HFFc6 (cell line): ENCODE data around the gene ANKRD18A. TPM values are rescaled to one million over a fixed set of nuclear protein-coding genes. Genes with fewer than 3 reads are reported as not detected.
A peak's percentile ranks its signal among the peaks of the same experiment; 100 is the strongest.

Experiments used
- DNase-seq: peaks from one replicate; pipeline ENCODE4 v3.0.0-alpha.2; 2018
- H3K27ac Mint-ChIP-seq: 2 replicates; pipeline ENCODE4 v1.8.0; 2020; ENCODE audit warnings: mild to moderate bottlenecking, mixed read lengths
- H3K27me3 Mint-ChIP-seq: 2 replicates; pipeline ENCODE4 v1.8.0; 2021; ENCODE audit warnings: mild to moderate bottlenecking, moderate library complexity, mixed read lengths; ENCODE audit not compliant: insufficient read depth
- H3K36me3 Mint-ChIP-seq: 2 replicates; pipeline ENCODE4 v1.8.0; 2021; ENCODE audit warnings: low read depth, mixed read lengths
- H3K4me1 Mint-ChIP-seq: 2 replicates; pipeline ENCODE4 v1.8.0; 2020; ENCODE audit warnings: low read depth, mixed read lengths
- H3K4me3 Mint-ChIP-seq: 2 replicates; pipeline ENCODE4 v1.8.0; 2020; ENCODE audit warnings: mild to moderate bottlenecking, moderate library complexity, mixed read lengths
- H3K9me3 Mint-ChIP-seq: 2 replicates; pipeline ENCODE4 v1.8.0; 2020; ENCODE audit warnings: mild to moderate bottlenecking, mixed read lengths
- long read RNA-seq: library from polyadenylated mRNA; unstranded; transcript quantifications from one replicate; pipeline ENCODE4 v2.0.0, GENCODE V29; 2019
- total RNA-seq, 6 experiments: library from RNA; stranded (reverse); fragmentation: NEBNext Ultra II Directional; extraction: Animal tissue kit (Norgen Biotek cat#: 25700); gene quantifications; 2 replicates in 1 of 6; 3 replicates in 5 of 6; pipeline ENCODE4 v1.2.3, GENCODE V29; 2021
- TF ChIP-seq, protein P1 (sequence below): fragments of 200-600 bp; sonication (generic); IDR thresholded peaks from 2 replicates; pipeline ENCODE4 v1.5.0; 2021; ENCODE audit warnings: antibody characterized with exemption, mild to moderate bottlenecking

Gene ANKRD18A
- total RNA-seq, result 1 to 10 TPM in 2 of 6 experiments, not detected in 4; 1.7 to 2.9 TPM
- long read RNA-seq, result 0 reads

DNA sequence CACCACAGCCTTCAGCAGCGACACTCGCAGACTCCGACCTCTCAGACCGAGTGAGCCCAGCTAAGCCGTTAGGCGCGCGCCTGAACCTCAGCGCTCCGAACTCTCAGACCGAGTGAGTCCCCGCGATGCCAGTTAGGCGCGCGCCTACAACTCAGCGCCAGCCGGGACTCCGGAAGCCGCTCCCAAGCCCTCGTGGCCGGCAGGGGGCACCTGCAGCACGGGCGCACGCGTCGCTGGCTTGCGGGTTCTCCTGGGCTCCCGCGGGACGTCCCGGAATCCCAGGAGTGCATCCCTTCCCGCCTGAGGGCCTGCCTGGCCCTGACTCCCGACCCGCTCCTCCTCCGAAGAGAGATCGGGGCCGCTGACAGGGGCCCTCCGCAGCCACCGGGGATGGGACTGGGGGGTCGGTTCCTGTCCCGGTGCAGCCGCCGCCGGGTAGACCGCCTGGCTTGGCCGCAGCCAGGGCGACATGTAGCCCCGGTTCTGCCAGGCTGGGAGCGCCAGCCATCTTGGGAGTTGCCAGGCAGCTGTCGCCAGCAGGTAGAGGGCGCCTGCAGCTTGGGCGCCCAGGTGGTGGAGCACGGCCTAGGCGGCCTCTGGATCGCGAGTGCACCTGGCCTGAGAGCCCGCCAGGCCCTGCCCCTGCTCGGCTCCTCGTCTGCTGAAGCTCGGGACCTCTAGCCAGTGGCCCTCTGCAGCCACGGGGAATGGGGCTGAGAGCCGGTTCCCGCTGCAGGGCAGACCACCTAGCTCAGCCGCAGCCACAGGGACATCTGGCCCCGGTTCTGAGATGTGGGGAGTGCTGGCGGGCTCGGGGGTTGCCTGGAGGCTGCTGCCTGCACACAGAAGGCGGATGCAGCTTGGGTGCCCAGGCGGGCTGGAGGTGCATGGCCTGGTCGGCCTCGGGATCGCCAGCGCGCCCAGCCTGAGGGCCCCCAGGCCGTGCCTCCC lies at the start of gene ANKRD18A:
TSS of gene ANKRD18A (minus strand) at position 114 of the 951 bp plus-strand sequence. CDS start 311 bp downstream, outside the sequence.
- no peak for DNase-seq
- no peak within 1 kb of the TSS for H3K27ac Mint-ChIP-seq
- H3K4me1 Mint-ChIP-seq, result no peaks in the 10 kb centered on the region
- 0 out of 2 replicates have a peak, but pooled peaks cover 5% of the 10 kb centered on the region for H3K36me3 Mint-ChIP-seq
- TF ChIP-seq, protein P1, sequence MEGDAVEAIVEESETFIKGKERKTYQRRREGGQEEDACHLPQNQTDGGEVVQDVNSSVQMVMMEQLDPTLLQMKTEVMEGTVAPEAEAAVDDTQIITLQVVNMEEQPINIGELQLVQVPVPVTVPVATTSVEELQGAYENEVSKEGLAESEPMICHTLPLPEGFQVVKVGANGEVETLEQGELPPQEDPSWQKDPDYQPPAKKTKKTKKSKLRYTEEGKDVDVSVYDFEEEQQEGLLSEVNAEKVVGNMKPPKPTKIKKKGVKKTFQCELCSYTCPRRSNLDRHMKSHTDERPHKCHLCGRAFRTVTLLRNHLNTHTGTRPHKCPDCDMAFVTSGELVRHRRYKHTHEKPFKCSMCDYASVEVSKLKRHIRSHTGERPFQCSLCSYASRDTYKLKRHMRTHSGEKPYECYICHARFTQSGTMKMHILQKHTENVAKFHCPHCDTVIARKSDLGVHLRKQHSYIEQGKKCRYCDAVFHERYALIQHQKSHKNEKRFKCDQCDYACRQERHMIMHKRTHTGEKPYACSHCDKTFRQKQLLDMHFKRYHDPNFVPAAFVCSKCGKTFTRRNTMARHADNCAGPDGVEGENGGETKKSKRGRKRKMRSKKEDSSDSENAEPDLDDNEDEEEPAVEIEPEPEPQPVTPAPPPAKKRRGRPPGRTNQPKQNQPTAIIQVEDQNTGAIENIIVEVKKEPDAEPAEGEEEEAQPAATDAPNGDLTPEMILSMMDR, result peak; percentile 41; the same call in 1 of the 2 replicates
- H3K9me3 Mint-ChIP-seq, result peaks cover 6% of the 10 kb centered on the region
- H3K4me3 Mint-ChIP-seq, result no peak within 1 kb of the TSS
- H3K27me3 Mint-ChIP-seq, result peaks cover 24% of the 10 kb centered on the region

DNA sequence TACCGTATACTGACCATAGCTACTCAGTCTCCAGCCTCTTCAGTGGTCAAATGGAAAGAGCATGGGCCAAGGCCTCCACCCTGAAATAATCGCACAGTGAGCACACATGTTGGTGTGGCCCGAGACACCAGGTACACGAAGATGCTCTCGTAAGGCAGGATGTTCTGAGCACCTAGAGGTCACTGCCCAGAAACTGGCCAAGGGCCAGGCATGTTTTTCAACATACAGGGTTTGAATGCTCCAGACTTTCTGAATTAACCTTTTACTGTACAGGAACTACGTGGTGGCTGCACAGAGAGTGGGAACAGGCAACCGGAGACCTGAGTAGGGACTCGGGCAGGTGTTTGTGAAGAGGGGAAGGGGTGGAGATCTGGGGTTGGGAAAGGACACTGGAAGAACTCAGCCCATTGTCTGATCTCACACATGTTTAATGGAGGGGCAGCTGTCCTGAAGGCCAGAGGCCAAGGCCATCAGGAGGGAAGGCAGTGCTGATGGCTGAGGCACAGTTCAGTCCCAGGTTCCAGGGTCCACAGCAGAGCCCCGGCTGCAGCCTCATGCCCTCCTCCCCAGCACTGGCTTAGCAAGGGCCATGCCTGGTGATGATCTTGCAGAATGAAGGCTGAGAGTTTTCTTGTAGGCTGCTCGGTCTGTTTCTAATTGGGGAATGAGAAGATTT lies 48.5 kb upstream of the ANKRD18A start:
- TF ChIP-seq, protein P1, result no peak
- Mint-ChIP-seq H3K9me3 (no peaks in the 10 kb centered on the region), H3K27ac (no peak overlapping the region), H3K4me3 (no peak overlapping the region), H3K4me1 (no peaks in the 10 kb centered on the region), H3K27me3 (peaks cover 2% of the 10 kb centered on the region), H3K36me3 (no peaks in the 10 kb centered on the region)
- DNase-seq, result no peak

DNA sequence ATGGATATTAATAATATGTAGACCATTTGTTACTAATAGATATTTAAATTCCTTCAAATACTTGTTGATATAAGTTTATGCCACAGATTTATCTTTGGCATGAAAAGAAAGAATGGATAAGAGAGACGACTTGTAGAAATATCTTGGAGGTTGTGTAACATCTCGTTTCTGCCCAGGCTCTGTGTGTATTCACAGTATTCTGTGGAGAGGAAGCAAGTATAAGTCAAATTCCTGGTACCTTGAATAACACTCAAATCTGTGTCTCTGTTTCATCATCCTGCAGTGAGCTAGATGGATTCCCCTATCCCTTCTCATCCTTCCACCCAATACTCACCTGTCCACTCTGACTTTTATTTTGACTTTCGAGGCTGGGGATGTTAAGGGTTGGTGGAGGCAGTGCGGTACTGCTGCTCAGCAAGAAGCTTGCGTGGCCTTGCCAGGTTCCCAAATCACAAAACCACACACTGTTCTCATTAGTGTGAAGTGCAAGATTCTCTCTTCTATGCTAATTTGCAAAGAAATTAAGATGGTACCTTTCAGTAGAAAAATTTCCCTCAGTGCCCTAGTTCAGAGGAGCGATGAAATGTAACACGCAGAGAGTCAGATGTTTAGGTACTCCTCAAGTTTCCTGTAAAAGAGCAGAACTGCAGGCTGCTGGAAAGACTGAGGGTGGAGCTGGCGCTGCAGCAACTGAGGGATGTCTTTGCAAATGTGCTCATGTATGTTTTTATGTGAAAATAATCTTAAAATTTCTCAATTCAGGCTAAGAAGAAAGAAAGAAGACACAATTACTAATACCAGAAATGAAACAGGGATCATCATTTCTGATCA lies 42.6 kb upstream of the ANKRD18A start:
- no peaks in the 10 kb centered on the region for H3K4me1 Mint-ChIP-seq
- H3K27me3 Mint-ChIP-seq, result peaks cover 6% of the 10 kb centered on the region
- no peaks in the 10 kb centered on the region for H3K36me3 Mint-ChIP-seq
- no peak overlapping the region for H3K27ac Mint-ChIP-seq
- no peak for DNase-seq
- no peak overlapping the region for H3K4me3 Mint-ChIP-seq
- no peaks in the 10 kb centered on the region for H3K9me3 Mint-ChIP-seq
- TF ChIP-seq, protein P1, result no peak

DNA sequence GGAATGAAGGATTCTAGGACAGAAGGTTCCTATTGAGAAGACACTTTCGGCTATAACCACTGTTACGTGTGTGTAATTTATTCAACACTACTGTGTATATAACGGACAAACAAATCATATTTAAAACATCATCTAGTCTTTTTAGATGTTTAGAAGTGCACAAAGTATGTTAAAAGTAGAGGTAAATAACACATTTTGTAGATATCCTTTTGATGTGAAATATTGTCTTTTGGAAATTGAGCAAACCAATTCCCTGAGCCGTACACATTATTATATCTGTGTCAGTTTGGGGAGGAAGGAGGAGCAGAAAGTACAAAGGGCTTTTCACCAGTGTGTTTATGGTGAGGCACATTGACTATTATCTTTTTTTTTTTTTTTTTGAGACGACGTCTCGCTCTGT lies 39.1 kb upstream of the ANKRD18A start:
- no peak for DNase-seq
- no peaks in the 10 kb centered on the region for H3K9me3 Mint-ChIP-seq
- H3K4me3 Mint-ChIP-seq, result no peak overlapping the region
- H3K27me3 Mint-ChIP-seq, result peaks cover 7% of the 10 kb centered on the region
- TF ChIP-seq, protein P1, result no peak
- no peaks in the 10 kb centered on the region for H3K36me3 Mint-ChIP-seq
- no peaks in the 10 kb centered on the region for H3K4me1 Mint-ChIP-seq
- H3K27ac Mint-ChIP-seq, result no peak overlapping the region

DNA sequence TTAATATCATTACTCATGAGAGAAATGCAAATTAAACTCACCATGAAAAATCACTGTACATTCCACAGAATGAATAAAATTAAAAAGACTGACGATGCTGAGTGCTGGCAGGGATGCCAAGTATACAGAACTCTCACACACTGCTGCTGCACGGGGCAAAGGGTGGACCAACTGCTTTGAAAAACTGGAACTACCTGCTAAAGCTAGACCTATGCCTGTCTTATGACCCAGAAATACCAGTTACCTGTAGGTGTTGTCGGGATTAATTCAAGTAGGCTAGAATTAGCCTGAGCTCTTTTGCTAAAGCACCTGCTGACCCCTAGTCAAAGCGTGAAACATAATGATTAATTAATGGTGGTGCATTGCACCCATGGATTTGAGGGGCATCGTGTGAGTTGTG lies 36.5 kb upstream of the ANKRD18A start:
- Mint-ChIP-seq H3K27ac (no peak overlapping the region), H3K9me3 (no peaks in the 10 kb centered on the region), H3K27me3 (peaks cover 7% of the 10 kb centered on the region), H3K4me3 (no peak overlapping the region), H3K36me3 (no peaks in the 10 kb centered on the region), H3K4me1 (no peaks in the 10 kb centered on the region)
- DNase-seq, result no peak
- TF ChIP-seq, protein P1, result no peak
